GM18508 (cell line): ENCODE measurements around the gene RBM39.
"Not testable (repeated sequence)": the region's sequence is repeated elsewhere in the genome, so short reads cannot be mapped to it uniquely, and the experiment has no call there.

Source experiments
- ATAC-seq: cut with Tn5 transposase; IDR thresholded peaks from one replicate; pipeline ENCODE4 v1.9.1; 2021; ENCODE audit warnings: moderate number of reproducible peaks; ENCODE audit not compliant: insufficient read depth, unreplicated experiment

Gene RBM39

DNA sequence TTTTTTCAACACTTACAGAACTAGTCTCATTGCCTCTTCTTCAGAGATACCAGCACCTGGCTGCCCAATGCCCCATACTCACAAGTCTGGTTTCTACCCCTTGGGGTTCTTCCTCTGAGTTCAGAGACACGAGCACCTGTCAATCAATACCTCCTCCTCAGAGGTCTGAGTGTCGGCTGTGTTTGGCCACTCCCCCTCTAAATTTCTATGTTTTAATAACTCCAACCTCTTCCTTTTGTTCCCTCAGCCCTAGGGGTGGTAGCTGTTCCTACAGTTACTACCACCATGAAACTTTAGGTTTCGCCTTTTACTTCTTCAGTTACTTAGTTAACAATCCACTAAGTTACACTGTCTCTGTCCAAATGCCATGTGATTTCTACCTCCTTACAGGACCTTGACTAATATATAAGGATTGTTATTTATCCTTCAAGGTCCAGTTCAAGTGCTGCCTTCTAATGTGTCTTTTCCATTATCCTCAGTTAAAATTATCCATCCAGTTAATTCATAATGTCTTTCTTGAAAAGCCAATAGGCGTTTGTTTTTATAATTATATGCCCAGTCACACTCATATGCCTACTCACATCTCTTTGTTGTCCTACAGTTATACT lies 15.1 kb upstream of the RBM39 start:
- ATAC-seq: no peak

DNA sequence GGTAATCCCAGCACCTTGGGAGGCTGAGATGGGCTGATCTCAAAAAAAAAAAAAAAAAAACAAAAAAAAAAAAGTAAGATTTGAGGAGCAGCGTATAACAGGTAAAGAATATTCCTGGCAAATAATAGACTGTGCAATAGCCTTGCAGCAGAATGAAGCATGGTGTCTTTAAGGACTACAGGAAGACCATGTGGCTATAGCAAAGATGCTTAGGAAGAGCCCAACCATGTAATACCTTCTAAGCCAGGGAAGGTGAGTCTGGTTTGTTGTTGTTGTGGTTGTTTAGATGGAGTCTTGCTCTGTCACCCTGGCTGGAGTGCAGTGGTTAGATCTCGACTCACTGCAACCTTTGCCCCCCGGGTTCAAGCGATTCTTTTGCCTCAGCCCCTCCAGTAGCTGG lies 14.3 kb upstream of the RBM39 start:
- no peak for ATAC-seq

DNA sequence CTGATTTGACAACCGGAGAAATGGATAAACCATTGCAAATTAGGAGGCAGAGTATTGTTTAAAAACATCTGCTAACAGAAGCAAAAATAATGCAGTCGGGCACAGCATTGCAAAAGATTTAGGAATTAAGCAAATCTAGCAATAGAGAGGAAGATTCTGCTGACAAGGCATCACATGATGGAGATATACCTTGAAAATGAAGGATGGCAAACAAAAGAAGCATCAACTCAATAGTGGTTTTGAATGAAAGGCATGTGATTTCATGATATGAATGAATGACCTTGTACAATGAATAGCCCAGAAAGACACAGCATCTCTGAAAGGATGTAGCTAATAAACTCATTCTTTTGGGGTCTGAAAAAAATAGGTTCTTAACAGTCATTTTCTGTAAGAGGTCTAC lies 8.6 kb upstream of the RBM39 start:
- no peak for ATAC-seq

DNA sequence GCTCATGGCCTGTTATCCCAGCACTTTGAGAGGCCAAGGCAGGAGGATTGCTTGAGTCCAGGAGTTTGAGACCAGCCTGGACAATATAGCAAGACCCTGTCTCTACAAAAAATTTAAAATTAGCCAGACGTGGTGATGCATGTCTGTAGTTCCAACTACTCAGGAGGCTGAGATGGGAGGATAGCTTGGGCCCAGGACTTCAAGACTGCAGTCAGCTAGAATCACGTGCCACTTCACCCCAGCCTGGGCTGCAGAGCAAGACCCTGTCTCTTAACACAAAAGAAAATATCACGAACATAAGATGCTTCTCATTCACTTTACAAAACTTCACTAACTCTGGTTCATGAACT lies 2.4 kb upstream of the RBM39 start:
- ATAC-seq: not testable (repeated sequence)

DNA sequence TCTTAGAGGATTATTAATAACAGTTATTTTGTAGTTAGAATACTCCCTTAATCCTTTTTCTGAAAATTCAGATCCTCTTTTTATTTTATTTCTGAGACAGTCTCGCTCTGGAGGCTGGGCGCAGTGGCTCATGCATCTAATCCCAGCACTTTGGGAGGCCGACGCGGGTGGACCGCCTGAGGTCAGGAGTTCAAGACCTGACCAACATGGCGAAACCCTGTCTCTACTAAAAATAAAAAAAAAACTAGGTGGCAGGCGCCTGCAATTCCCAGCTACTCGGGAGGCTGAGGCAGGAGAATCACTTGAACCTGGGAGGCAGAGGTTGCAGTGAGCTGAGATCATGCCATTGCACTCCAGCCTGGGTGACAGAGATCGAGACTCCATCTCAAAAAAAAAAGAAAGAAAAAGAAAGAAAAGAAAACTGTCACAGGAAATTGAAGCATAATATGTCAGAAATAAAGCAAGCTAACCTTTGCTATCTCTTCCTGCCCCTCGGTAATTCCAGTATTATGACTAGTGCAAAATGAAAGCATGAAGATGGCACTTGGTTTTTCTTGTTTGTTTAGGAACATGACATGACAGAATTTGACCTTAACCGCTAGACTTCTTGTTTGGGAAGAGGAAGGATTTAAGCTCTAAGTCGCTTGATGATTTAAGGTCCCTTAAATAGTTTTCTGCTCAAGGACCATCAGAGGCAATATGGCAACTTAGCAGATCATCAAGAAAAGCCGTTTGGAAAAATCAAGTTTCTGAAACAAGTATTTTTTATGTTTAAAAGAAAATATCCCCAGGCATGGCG lies 1.8 kb upstream of the RBM39 start:
- ATAC-seq: no peak

DNA sequence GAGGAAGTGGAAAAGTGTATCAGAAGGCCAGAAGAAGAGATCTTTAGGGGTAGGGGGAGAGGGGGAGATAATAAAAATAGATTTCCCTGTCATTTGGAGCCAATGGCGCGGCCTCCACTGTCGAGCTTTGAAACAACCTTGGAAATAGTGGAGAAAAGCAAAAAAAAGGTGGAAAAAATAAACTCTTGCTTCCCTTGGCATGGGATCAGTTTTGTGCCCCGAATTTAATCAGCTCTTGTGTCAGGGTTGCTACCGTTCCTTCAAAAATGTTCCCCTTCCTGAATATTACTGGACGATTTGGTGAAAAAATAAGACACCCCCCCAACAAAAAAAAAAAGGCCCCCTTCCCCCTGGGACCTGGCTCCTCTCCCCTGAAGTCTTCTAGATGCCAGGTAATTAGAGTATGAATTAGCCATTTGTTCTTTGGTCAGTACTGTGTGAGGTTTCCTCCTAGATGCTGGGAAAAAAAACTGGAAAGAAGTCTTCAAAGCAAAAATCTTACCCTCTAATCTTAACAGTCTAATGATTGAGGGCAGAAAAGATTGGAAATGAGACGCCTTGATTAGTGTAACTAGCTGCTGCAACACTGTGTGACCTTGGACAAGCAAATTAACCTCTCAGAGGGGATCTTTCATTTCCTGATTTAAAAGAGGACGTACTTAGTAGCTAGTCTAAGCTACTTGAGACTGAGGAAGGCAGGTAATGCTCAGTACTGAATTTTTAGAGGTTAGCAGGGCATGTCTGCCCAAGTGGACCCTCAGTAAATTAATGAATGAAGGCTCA lies 872 bp upstream of the RBM39 start:
- no peak for ATAC-seq

DNA sequence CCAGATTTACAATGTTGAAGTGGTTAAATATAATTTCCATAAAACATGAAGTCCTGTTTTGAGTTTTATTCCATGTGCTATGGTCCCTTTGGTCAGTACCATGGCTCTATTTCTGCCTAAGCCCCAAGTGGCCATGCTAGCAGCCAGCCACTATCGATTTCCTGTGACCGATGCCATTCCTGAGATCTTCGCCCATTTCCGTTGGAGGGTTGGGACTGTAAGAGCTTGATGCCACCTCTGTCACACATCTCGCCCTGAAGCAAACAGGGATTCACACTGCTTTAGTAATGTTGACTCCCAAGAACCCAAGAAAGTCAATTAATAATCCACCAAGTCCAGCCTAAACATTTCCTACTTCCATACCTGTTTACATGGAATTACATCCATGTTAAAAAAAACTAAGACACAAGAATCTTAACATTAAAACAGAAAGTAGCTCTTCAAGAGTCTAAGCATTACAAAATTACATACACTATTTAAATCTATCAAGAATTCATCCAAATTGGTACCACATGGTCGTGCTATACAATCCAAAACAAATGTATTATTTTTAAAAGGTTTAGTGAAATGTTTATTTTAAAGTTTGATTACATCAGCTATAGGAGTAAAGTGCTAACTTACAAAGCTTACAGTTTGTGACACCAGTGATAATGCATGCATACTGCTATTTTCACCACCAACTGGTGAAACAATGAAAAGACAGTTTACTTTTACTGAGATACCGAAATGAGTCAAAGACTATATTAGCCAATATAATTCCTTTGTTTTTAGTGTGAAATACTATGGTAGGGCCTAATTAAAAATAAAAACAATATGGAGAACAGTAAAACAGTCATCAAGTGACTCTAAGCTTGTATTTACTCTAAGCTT lies 2.5 kb downstream of the RBM39 start:
- no peak for ATAC-seq

DNA sequence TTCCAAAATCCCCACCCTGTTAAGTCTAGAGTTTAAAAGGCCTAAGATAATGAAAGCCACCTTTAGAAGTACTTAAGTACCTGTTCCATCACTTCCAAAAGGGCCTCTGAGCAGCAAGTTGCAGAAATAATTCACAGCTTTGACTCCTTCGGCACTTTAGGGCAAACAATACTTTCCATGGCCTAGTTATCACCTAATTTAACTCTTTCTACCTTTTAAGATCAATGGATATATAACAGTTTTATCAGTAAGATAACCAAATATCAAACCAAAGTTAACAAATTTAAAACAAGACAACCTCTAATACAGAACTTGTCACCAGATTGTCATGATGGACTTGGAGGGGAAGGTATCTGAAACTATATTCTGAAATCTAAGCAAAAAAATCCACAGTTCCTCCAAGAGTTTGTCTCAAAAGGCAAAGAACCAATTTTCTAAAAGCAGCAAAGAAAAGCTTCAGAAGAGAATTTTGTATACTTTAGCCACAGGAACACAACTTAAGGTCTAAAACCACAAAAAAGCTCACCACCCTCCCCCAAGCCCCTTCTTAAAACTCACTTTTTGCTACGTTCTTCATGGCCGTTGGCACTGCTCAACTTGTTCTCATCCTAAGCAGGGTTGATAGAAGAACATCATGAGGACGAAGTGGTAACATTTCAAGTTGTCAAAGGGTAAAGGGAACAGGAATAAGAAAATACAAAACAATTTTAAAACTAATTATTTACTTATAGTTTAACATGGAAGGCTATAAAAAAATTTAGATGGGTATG lies 3.5 kb downstream of the RBM39 start:
- no peak for ATAC-seq

DNA sequence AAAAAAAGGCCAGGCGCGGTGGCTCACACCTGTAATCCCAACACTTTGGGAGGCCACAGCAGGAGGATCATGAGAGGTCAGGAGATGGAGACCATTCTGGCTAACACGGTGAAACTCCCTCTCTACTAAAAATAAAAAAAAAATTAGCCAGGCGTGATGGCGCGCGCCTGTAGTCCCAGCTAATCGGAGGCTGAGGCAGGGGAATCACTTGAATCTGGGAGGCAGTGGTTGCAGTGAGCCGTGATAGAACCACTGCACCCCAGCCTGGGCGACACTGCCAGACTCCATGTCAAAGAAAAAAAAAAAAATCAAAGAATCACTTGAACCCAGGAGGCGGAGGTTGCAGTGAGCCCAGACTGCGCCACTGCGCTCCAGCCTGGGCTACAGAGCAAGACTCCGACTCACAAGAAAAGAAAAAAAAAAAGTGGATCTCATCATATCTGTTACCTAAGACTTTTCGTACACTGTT lies 4.2 kb downstream of the RBM39 start:
- ATAC-seq: no peak

DNA sequence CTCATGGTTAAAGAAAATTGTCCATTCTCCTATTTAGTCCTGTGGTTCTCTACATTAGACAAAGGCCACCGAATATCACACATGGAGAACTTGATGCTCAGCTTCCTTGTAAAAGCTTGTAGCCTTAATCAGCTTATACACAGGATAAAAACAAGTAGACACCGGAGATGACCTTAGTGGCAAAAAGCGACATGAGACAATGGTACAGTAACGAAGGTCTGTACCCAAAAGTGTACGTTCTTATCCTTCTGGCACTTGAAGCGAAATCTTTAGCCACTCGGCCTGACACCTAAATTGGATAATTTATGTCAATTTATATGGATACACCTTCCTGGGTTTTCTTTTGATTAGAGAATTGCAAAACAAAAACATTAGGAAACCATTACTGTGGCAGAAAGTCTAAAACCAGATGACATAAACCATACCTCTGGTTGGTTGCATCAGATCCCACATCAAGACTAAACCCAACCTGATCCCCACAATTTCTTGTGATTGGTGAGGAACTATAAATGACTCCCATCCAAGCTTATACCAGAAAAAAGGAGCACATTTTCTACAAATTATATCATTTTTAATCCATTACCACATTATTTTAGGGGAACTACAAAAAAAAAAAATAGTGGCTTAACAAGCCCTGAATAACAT lies 6.1 kb downstream of the RBM39 start:
- ATAC-seq: no peak

DNA sequence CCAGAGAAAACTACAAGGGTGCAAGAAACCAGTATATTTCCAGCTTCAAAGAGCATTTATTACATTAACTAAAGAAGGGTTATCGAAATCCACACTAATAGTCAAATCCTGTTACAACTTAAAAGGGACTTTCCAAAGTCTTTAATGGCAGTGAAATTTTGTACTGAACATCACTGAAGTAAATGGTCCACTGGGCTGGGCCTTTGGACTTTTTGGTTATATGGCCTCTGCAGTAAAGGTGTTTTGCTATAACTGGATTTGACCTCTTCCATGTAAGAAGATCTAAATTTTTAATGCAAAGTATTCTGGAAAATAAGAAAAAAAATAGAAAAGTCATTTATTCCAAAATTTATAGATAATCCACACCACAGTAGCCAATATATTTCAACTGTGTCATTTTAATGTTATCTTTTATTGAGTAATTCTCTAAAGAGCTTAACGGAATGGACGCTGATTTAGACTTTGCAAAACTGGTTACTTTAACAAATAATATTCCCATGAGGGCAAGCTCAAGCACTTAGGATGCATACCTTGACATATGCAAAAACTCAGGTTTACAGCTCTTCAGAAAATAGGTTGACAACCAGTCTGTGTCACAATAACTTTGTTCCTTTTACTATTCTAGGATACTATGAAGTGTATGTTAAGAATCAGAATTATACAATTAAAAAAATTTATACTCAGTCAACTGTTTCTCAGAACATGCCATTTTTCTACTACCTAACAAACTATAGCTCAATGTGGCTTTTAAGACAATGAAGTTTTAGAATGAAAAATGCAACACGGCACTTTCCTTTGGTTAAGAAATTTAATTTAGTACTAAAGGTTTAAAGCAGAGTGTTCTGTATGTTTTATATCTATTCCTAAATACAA lies 7.0 kb downstream of the RBM39 start:
- no peak for ATAC-seq

DNA sequence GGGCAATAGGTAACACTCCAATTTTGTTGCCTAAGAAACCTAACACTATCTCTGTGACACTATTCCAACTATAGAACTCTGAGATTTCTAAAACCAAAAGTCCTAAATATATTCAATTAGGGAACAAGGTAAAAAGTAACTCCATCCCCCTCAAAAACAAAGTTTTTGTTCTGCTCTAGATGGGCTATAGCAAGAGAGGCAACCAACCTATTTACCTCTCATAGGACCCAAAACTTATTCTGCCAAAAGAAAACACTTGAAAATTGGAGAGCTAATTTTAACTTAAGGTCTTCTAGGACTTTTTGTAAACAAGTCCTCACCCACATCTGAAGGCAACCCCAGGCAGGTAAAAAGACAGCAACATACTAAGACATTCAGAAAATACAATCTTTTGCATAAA lies 7.7 kb downstream of the RBM39 start:
- ATAC-seq: no peak

DNA sequence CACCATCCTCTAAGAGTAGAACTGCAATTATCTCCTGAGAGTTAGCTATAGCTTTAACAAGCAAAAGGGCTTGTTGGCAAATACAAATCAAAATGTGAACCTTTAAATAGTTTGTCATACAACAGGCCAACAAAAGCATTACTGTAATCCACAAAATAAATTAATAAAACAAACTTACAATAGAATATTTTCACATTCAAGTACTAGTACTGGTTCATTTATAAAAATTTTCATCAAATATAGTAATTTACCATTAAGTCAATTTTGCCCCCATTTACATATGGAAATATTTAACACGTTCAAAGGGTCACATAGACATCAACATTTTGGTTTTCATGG lies 9.4 kb downstream of the RBM39 start:
- no peak for ATAC-seq

DNA sequence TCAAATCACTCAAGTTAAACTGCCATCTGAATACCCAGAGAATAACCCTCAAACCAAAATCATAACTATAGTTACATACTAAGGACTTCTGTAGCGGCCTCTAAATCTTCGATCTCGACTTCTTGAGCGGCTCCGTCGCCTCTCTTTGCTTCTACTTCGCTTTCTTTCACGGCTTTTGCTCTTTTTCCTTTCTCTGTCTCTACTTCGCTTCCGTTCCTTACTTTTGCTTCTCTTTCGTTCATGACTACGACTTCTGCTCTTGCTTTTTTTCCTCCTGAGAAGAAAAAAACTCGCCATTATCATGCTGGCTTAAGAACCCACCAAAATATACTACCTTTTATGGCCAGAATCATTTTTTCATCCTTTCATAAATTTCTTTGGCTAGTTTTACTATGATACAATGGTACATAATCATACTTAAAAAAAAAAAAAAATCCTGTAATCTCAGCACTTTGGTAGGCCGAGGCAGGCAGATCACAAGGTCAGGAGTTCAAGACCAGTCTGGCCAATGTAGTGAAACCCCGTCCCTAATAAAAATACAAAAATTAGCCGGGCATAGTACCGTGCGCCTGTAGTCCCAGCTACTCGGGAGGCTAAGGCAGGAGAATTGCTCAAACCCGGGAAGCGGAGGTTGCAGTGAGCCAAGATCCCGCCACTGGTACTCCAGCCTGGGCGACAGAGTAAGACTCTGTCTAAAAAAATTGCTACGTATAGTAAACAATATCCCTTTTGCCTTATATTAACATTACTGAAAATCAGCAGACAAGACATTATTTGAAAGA lies 10.0 kb downstream of the RBM39 start:
- no peak for ATAC-seq

DNA sequence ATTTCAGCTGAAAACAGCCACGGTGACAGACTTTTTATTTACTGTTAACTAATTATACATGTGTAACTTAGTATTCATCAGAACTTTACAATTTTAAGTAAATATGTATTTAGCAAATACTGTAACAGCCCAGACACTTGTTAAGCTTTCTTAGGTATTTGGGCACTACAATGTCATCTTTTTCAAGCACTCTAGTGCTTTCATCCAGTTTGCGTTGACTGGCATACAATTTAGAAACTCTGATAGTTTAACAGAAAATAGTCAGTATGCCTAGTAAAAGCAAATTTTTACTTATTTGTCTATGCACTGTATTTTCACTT lies 10.6 kb downstream of the RBM39 start:
- no peak for ATAC-seq

DNA sequence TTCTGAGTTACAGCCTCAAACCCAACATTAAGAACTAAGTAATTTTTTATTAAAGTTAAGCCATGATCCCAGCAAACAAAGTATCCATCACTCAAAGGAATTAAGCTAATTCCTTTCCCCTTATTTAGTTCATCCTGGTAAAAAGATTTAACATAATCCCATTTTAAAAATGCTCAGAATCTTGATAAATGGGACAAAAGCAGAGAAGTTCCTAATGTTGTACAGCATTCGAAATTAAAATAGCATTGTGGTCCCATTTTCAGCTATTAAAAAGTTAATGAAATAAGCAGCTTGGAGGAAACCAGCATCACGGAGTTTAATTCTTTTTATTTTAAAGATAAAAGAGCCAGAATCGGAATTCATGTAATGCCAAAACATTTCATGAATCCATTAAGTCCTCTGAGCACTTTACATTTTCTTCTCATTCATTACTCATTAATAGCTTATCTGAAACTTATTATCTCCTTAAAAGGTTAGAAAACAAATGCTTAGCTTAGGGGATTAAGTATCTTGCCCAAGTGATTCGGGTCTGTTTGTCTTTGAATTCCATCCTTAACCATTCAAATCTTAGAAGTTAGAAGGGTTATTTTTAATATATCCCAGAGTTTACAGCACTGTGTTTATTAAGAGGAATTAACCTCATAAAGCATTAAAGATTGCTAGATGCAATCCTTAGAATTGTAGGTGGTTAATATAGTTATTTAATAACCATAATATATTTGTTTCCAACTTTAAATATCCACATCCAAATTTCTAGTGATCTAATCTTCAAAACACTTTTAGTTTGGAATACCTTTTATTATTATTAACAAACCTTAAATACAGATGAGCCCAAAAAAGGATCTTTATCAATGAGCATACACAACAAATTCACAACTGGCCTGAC lies 11.2 kb downstream of the RBM39 start:
- no peak for ATAC-seq
